ENCODE data around the gene ZBTB38. TPM values are rescaled to one million over a fixed set of nuclear protein-coding genes. Genes with fewer than 3 reads are reported as not detected.

Gene ZBTB38
- total and polyA plus RNA-seq, 12 donors: 14.7 to 156 (median 128) TPM

DNA sequence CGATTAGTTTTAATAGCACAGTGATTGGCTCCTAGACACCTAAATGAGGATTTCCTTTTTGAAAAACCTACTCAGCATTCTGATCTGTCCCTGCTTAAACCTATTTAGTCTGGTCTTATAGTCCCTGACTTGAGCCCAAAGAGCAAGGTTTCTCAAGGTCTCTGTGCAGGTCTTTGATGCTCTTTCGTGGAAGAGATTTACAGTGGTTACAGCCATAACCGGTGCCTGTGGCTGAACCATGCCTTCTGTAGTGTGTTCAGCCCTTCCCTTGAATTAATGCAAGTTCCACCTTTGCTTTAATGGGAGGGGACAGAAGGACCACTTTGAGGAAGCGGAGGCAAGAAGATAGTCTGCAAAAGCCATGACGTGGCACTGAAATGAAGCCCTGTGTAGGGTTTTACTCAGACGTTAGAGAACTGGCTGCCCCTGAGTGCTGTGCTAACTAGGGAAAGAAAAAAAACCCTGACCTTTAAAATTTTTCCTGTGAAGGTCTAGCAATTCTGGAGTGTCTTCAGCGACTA lies 43.0 kb downstream of the ZBTB38 start:
- Histone ChIP-seq H3K4me3 (peak overlapping the region in 4 of 10 donors; percentile 40 to 49 (median 42)), H3K9me3 (no peaks in the 10 kb centered on the region), H3K27ac (peak overlapping the region; percentile 88 to 99 (median 96)), H3K27me3 (no peaks in the 10 kb centered on the region), H3K36me3 (peaks cover 0 to 71% (median 14%) of the 10 kb centered on the region in 9 donors), H3K4me1 (peaks cover 18 to 100% (median 92%) of the 10 kb centered on the region in 9 donors)
- WGBS, 2 donors: 39 to 45% methylated on average over 7 of the region's 7 CpGs
- ATAC-seq: peak in 5 of 8 donors; percentile 8 to 30 (median 13)
- TF ChIP-seq, protein P1, sequence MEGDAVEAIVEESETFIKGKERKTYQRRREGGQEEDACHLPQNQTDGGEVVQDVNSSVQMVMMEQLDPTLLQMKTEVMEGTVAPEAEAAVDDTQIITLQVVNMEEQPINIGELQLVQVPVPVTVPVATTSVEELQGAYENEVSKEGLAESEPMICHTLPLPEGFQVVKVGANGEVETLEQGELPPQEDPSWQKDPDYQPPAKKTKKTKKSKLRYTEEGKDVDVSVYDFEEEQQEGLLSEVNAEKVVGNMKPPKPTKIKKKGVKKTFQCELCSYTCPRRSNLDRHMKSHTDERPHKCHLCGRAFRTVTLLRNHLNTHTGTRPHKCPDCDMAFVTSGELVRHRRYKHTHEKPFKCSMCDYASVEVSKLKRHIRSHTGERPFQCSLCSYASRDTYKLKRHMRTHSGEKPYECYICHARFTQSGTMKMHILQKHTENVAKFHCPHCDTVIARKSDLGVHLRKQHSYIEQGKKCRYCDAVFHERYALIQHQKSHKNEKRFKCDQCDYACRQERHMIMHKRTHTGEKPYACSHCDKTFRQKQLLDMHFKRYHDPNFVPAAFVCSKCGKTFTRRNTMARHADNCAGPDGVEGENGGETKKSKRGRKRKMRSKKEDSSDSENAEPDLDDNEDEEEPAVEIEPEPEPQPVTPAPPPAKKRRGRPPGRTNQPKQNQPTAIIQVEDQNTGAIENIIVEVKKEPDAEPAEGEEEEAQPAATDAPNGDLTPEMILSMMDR (IDR thresholded peaks at IDR 0.05): no peak
- intact Hi-C loops (cut with DNase I): loop anchor here in 4 of 10 donors (2.0 to 5.0 kb wide), 2 partner anchors 43 to 44 kb away; partner anchors contain the start of gene ZBTB38 (in 4 of the 4)
- DNase-seq: no peak

DNA sequence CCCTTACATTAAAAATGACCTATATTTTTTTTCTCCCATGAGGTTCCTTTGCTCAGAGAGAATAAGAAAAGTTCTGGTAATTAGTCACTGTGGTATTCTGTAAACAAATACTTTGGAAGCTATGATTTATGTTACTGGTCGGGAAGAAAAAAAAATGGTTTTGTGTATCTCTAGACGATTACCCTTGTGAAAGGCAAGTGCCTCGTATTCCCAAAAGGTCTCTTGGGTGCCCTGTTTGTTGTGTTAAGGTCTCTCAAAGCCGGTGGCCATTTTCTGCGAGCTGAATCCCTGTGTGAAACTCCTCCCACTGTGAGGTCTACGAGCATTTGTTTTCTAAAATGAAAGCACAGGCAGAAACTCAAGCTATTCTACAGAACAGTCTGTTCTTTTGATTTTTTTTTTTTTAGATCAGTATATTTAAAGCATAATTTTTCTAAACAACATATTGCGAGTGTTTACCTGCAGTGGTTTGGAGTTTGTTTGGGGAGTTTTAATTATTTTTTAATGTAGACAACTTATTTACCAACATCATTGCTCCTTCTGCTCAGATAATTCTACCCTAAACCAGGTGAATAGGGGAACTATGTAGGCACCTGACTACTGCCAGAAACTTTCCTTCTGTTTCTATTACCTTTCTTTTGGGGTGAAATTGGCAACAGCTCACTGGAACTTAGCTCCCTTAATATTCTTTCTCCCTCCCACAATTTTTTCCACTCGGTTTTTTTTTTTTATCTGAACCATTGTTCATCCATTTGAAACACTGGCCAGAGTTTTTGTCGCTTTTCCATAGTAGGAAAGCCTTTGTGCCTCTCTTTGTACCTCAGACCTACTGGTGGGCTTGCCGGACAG lies 44.0 kb downstream of the ZBTB38 start:
- peak; percentile 19 to 81 (median 70) for ATAC-seq
- 5% methylated on average over 10 of the region's 10 CpGs for WGBS, 2 donors
- TF ChIP-seq, protein P1 (IDR thresholded peaks at IDR 0.05): no peak

DNA sequence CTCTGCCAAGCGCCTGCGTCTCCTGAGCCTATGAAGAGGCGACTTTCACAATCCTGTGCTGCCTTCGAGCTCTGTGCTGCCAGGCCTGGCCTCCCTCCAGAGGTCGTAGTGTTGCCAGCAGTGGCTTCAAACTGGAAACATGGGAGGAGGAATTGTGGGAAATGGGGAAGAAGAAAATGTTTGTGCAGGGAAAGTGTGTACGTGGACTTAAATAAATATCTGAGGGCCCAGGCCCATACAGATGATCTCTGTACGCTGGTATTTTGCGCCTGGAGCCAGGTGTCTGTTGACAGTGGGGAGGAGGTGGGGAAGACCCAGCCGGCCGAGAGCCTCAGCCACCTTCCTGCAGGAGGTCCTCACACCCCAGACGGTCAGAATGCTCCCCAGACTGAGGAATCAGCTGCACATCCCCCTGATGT lies 44.6 kb downstream of the ZBTB38 start:
- Histone ChIP-seq H3K4me1 (peaks cover 17 to 97% (median 92%) of the 10 kb centered on the region in 9 donors), H3K36me3 (peaks cover 0 to 71% (median 14%) of the 10 kb centered on the region in 9 donors), H3K9me3 (no peaks in the 10 kb centered on the region), H3K4me3 (peak overlapping the region in 9 of 10 donors; percentile 9 to 49 (median 40)), H3K27me3 (no peaks in the 10 kb centered on the region), H3K27ac (peak overlapping the region; percentile 88 to 99 (median 96))
- TF ChIP-seq, protein P1 (IDR thresholded peaks at IDR 0.05): peak in 2 of 9 donors; percentile 24 to 32
- peak; percentile 91 to 92 for DNase-seq
- ATAC-seq: peak; percentile 84 to 90 (median 86)
- 19% methylated on average over 11 of the region's 11 CpGs for WGBS, 2 donors
- intact Hi-C loops (cut with DNase I): loop anchor here in 4 of 10 donors (1.0 to 5.0 kb wide), 2 partner anchors 45 to 46 kb away; partner anchors contain the start of gene ZBTB38 (in 4 of the 4)

More for the DNA sequence above, 44.0 kb downstream of the ZBTB38 start:
- no peaks in the 10 kb centered on the region for H3K9me3 ChIP-seq
- intact Hi-C loops (cut with DNase I): loop anchor here in 4 of 10 donors (1.0 to 5.0 kb wide), 2 partner anchors 44 to 45 kb away; partner anchors contain the start of gene ZBTB38 (in 4 of the 4)
- DNase-seq: peak in 1 of 2 donors; percentile 75
- no peaks in the 10 kb centered on the region for H3K27me3 ChIP-seq
- H3K36me3 ChIP-seq: peaks cover 0 to 71% (median 14%) of the 10 kb centered on the region in 9 donors
- peaks cover 17 to 99% (median 95%) of the 10 kb centered on the region in 9 donors for H3K4me1 ChIP-seq
- peak overlapping the region in 9 of 10 donors; percentile 9 to 49 (median 40) for H3K4me3 ChIP-seq
- H3K27ac ChIP-seq: peak overlapping the region; percentile 88 to 99 (median 96)

DNA sequence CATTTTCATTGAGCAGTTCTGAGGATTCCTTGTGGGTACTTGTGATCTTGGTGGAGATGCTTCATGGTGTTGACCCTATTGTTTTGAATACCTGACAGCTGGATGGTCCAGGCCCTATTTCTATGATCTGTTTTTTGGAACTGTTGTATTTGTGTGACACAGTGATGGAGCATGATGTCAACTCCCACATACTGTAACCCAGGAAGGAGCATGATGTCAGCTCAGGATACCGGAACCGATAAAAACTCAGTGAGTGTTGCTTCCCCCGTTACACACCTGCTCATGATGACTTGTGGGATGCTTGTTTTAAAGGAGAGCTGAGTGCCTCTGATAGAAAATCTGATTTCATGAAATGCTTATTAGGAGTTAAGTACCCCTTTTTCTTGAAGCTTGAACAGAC lies 45.1 kb downstream of the ZBTB38 start:
- Histone ChIP-seq H3K4me3 (peak overlapping the region in 6 of 10 donors; percentile 21 to 49 (median 40)), H3K27me3 (no peaks in the 10 kb centered on the region), H3K9me3 (no peaks in the 10 kb centered on the region), H3K4me1 (peaks cover 17 to 97% (median 88%) of the 10 kb centered on the region in 9 donors), H3K36me3 (peaks cover 0 to 71% (median 14%) of the 10 kb centered on the region in 9 donors), H3K27ac (peak overlapping the region; percentile 88 to 99 (median 96))
- DNase-seq: no peak
- ATAC-seq: peak in 1 of 8 donors; percentile 4
- 37 to 47% methylated on average over 3 of the region's 3 CpGs for WGBS, 2 donors
- TF ChIP-seq, protein P1 (IDR thresholded peaks at IDR 0.05): no peak
- intact Hi-C loops (cut with DNase I): loop anchor here in 3 of 10 donors (5.0 kb wide), 1 partner anchor 46 kb away; the partner anchor contains the start of gene ZBTB38 (in 3 of the 3)

Data from heart right ventricle (tissue), 16 donors.